Neural cell (in vitro differentiated cells): ENCODE measurements around the gene CHST11. TPM values are rescaled to one million over a fixed set of nuclear protein-coding genes. Genes with fewer than 3 reads are reported as not detected.
"Not testable (repeated sequence)": the region's sequence is repeated elsewhere in the genome, so short reads cannot be mapped to it uniquely, and the experiment has no call there.

Experiments used
- H2AFZ ChIP-seq: fragments of 200-600, 300-800 bp; sonication (generic), shearing (Covaris generic); 2 replicates; pipeline ENCODE4 v1.6.0; 2014; ENCODE audit warnings: low read depth, mild to moderate bottlenecking, antibody characterized with exemption, low read length, moderate library complexity
- H3F3A ChIP-seq: fragments of 200-600 bp; shearing (Covaris generic); 2 replicates; pipeline ENCODE4 v1.6.1; 2016; ENCODE audit warnings: mild to moderate bottlenecking, moderate library complexity, mixed read lengths, antibody characterized with exemption, low read length; ENCODE audit not compliant: insufficient read depth, poor library complexity, severe bottlenecking
- H3K27ac ChIP-seq: fragments of 200-600, 300-800 bp; sonication (generic), shearing (Covaris generic); 2 replicates; pipeline ENCODE4 v1.5.1; 2014; ENCODE audit warnings: mild to moderate bottlenecking, low read length, moderate library complexity
- H3K27me3 ChIP-seq: fragments of 300-800, 200-600 bp; sonication (generic), shearing (Covaris generic); 2 replicates; pipeline ENCODE4 v1.6.0; 2014; ENCODE audit warnings: mild to moderate bottlenecking, low read depth, low read length, moderate library complexity; ENCODE audit not compliant: insufficient read depth
- H3K36me3 ChIP-seq: fragments of 300-800, 200-600 bp; sonication (generic), shearing (Covaris generic); 2 replicates; pipeline ENCODE4 v1.5.1; 2014; ENCODE audit warnings: mild to moderate bottlenecking, antibody characterized with exemption, low read length, moderate library complexity; ENCODE audit not compliant: insufficient read depth
- H3K4me2 ChIP-seq: fragments of 300-800, 200-600 bp; sonication (generic), shearing (Covaris generic); 2 replicates; pipeline ENCODE4 v1.6.0; 2014; ENCODE audit warnings: mild to moderate bottlenecking, low read length
- H3K4me3 ChIP-seq: fragments of 300-800, 200-600 bp; sonication (generic), shearing (Covaris generic); 2 replicates; pipeline ENCODE4 v1.5.1; 2014; ENCODE audit warnings: mild to moderate bottlenecking, low read length, moderate library complexity
- H3K79me2 ChIP-seq: fragments of 200-600 bp; shearing (Covaris generic); replicated peaks from 2 replicates; pipeline ENCODE4 v1.6.0; 2014; ENCODE audit warnings: mild to moderate bottlenecking, low read length, moderate library complexity; ENCODE audit not compliant: insufficient read depth
- H3K9ac ChIP-seq: fragments of 300-800, 200-600 bp; sonication (generic), shearing (Covaris generic); 2 replicates; pipeline ENCODE4 v1.6.1; 2016; ENCODE audit warnings: mild to moderate bottlenecking, low read length, mixed read lengths
- H3K9me2 ChIP-seq: fragments of 200-600 bp; shearing (Covaris generic); 2 replicates; pipeline ENCODE4 v1.6.1; 2016; ENCODE audit warnings: mild to moderate bottlenecking, low read length, mixed read lengths; ENCODE audit not compliant: insufficient read depth
- H3K9me3 ChIP-seq: fragments of 200-600, 300-800 bp; sonication (generic), shearing (Covaris generic); 2 replicates; pipeline ENCODE4 v1.6.1; 2016; ENCODE audit warnings: mild to moderate bottlenecking, mixed run types, low read length, moderate library complexity, mixed read lengths
- H4K20me1 ChIP-seq: fragments of 200-600 bp; shearing (Covaris generic); 2 replicates; pipeline ENCODE4 v1.6.1; 2016; ENCODE audit warnings: mild to moderate bottlenecking, mixed run types; ENCODE audit not compliant: insufficient read depth
- EP300 ChIP-seq: fragments of 450-650 bp; conservative IDR thresholded peaks from 2 replicates; pipeline ENCODE4 v1.6.1; 2014; ENCODE audit warnings: antibody characterized with exemption, mild to moderate bottlenecking, moderate library complexity; ENCODE audit not compliant: poor library complexity, severe bottlenecking
- EZH2 ChIP-seq: fragments of 200-600, 300-800 bp; shearing (Covaris generic), sonication (generic); IDR thresholded peaks from 2 replicates; pipeline ENCODE4 v1.6.1; 2014; ENCODE audit warnings: antibody characterized with exemption, low read length, borderline replicate concordance, mild to moderate bottlenecking; ENCODE audit not compliant: insufficient read depth, poor library complexity, severe bottlenecking
- MXI1 ChIP-seq: fragments of 450-650 bp; conservative IDR thresholded peaks from 2 replicates; pipeline ENCODE4 v1.6.1; 2014; ENCODE audit warnings: antibody characterized with exemption, mild to moderate bottlenecking; ENCODE audit not compliant: poor library complexity, severe bottlenecking
- POLR2AphosphoS5 ChIP-seq: IDR thresholded peaks from 2 replicates; pipeline ENCODE4 v1.6.1; 2012
- RAD21 ChIP-seq: fragments of 450-650 bp; conservative IDR thresholded peaks from 2 replicates; pipeline ENCODE4 v1.6.1; 2014; ENCODE audit warnings: antibody characterized with exemption, mild to moderate bottlenecking, moderate library complexity
- SMC3 ChIP-seq: fragments of 450-650 bp; conservative IDR thresholded peaks from 2 replicates; pipeline ENCODE4 v1.6.1; 2014; ENCODE audit warnings: antibody characterized with exemption, mild to moderate bottlenecking, moderate library complexity; ENCODE audit not compliant: poor library complexity
- TAF1 ChIP-seq: IDR thresholded peaks from 2 replicates; pipeline ENCODE4 v1.6.1; 2012; ENCODE audit warnings: low read depth
- polyA plus RNA-seq: library from polyadenylated mRNA; depleted of rRNA; stranded (reverse); fragments of >200 nt; gene quantifications from 2 replicates; pipeline ENCODE4 v1.2.3, GENCODE V29; 2014
- TF ChIP-seq, protein P1 (sequence below): IDR thresholded peaks from 2 replicates; pipeline ENCODE4 v1.6.1; 2012; ENCODE audit warnings: borderline replicate concordance
- TF ChIP-seq, protein P2 (sequence below): fragments of 450-650 bp; IDR thresholded peaks from 2 replicates; pipeline ENCODE4 v1.5.1; 2014; ENCODE audit warnings: antibody characterized with exemption, mild to moderate bottlenecking, moderate library complexity; ENCODE audit not compliant: poor library complexity, severe bottlenecking

The CHST11 gene
- polyA plus RNA-seq, 1 donor from 2014 or later = 15.0 TPM

DNA sequence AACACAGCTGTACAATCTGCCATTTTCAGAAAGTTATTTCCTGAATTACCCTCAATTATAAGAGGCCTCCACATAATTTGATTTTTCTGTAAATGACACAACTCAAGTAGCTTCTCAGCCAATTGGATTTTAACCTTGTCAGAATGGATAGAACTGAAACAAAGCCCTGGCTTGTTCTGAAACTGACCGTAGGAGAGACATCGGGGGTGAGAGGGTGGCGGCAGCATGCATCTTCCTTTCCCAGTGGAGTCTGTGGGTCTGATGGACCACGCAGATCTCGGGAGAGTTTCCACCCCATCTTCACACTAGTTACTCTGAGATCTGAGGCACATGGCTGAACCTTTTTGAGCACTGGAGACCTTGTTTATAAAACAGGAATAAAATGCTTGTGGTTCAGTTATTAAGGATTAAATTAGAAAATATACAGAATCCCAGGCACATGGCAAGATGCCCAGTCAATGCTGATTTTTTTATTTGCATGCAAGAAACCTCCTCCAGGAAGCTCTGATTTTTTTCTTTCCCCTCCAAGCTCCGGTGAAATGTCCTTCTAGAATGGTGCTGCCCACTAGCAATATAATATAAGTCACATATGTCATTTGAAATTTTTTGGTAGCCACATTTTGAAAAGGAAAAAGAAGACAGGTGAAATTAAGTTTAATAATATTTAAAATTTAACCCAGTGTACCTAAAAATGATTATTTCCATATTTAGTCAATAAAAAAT, 153.9 kb downstream of the CHST11 start:
- H4K20me1 ChIP-seq = no peaks in the 10 kb centered on the region
- no peak overlapping the region for H2AFZ ChIP-seq
- H3K9me2 ChIP-seq = no peaks in the 10 kb centered on the region
- H3K9me3 ChIP-seq = no peaks in the 10 kb centered on the region
- no peak overlapping the region for H3K9ac ChIP-seq
- H3K36me3 ChIP-seq = no peaks in the 10 kb centered on the region
- H3K27me3 ChIP-seq = no peaks in the 10 kb centered on the region
- H3K4me3 ChIP-seq = no peak overlapping the region
- no peak overlapping the region for H3K27ac ChIP-seq
- H3K79me2 ChIP-seq = no peaks in the 10 kb centered on the region
- no peak for TF ChIP-seq RAD21
- no peak for TF ChIP-seq SMC3
- no peak for TF ChIP-seq EP300
- TF ChIP-seq MXI1 = no peak
- no peak for TF ChIP-seq EZH2
- no peak for TF ChIP-seq POLR2AphosphoS5
- TF ChIP-seq, protein P1, sequence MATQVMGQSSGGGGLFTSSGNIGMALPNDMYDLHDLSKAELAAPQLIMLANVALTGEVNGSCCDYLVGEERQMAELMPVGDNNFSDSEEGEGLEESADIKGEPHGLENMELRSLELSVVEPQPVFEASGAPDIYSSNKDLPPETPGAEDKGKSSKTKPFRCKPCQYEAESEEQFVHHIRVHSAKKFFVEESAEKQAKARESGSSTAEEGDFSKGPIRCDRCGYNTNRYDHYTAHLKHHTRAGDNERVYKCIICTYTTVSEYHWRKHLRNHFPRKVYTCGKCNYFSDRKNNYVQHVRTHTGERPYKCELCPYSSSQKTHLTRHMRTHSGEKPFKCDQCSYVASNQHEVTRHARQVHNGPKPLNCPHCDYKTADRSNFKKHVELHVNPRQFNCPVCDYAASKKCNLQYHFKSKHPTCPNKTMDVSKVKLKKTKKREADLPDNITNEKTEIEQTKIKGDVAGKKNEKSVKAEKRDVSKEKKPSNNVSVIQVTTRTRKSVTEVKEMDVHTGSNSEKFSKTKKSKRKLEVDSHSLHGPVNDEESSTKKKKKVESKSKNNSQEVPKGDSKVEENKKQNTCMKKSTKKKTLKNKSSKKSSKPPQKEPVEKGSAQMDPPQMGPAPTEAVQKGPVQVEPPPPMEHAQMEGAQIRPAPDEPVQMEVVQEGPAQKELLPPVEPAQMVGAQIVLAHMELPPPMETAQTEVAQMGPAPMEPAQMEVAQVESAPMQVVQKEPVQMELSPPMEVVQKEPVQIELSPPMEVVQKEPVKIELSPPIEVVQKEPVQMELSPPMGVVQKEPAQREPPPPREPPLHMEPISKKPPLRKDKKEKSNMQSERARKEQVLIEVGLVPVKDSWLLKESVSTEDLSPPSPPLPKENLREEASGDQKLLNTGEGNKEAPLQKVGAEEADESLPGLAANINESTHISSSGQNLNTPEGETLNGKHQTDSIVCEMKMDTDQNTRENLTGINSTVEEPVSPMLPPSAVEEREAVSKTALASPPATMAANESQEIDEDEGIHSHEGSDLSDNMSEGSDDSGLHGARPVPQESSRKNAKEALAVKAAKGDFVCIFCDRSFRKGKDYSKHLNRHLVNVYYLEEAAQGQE = no peak
- TF ChIP-seq TAF1 = no peak
- TF ChIP-seq, protein P2, sequence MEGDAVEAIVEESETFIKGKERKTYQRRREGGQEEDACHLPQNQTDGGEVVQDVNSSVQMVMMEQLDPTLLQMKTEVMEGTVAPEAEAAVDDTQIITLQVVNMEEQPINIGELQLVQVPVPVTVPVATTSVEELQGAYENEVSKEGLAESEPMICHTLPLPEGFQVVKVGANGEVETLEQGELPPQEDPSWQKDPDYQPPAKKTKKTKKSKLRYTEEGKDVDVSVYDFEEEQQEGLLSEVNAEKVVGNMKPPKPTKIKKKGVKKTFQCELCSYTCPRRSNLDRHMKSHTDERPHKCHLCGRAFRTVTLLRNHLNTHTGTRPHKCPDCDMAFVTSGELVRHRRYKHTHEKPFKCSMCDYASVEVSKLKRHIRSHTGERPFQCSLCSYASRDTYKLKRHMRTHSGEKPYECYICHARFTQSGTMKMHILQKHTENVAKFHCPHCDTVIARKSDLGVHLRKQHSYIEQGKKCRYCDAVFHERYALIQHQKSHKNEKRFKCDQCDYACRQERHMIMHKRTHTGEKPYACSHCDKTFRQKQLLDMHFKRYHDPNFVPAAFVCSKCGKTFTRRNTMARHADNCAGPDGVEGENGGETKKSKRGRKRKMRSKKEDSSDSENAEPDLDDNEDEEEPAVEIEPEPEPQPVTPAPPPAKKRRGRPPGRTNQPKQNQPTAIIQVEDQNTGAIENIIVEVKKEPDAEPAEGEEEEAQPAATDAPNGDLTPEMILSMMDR = no peak
- no peak overlapping the region for H3K4me2 ChIP-seq
- H3F3A ChIP-seq = no peaks in the 10 kb centered on the region

DNA sequence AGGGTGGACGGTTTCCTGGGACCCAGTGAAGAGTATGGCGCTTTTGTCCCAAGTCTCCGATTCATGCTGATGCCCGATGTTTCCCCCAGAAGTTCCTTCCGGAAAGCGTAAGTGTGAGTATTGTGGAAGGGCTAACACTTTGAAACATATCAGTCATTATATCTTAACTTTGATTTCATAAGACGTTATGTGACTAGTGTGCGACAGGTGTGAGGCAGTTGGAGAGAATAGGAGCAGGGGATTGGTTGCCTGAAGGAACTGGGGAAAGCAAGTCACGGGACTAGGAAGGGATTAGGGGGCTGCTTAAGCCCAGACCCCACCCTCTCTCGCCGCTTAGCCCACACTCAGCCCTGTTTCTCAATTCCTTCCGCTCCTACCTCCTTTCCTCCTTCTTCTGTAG, 154.9 kb downstream of the CHST11 start:
- H3K9ac ChIP-seq = no peak overlapping the region
- no peak overlapping the region for H2AFZ ChIP-seq
- H3K4me3 ChIP-seq = no peak overlapping the region
- H3K4me2 ChIP-seq = no peak overlapping the region
- H3K79me2 ChIP-seq = no peaks in the 10 kb centered on the region
- TF ChIP-seq EP300 = no peak
- TF ChIP-seq SMC3 = no peak
- TF ChIP-seq EZH2 = no peak
- no peak for TF ChIP-seq TAF1
- no peak for TF ChIP-seq RAD21
- TF ChIP-seq POLR2AphosphoS5 = no peak
- no peak for TF ChIP-seq MXI1
- TF ChIP-seq, protein P1 = no peak
- TF ChIP-seq, protein P2 = no peak
- no peak overlapping the region for H3K27ac ChIP-seq
- no peaks in the 10 kb centered on the region for H3K36me3 ChIP-seq
- no peaks in the 10 kb centered on the region for H3K27me3 ChIP-seq
- H3K9me3 ChIP-seq = no peaks in the 10 kb centered on the region
- H3K9me2 ChIP-seq = no peaks in the 10 kb centered on the region
- no peaks in the 10 kb centered on the region for H4K20me1 ChIP-seq
- H3F3A ChIP-seq = no peaks in the 10 kb centered on the region

DNA sequence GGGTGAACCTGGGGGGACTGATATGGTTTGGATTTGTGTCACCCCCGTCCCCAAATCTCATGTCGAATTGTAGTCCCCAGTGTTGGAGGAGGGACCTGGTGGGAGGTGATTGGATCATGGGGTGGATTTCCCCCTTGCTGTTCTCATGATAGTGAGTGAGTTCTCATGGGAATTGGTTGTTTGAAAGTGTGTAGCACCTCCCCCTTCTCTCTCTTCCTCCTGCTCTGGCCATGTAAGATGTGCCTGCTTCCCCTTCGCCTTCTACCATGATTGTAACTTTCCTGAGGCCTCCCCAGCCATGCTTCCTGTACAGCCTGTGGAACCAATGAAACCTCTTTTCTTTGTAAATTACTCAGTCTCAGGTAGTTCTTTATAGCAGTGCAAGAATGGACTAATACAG, 156.6 kb downstream of the CHST11 start:
- not testable (repeated sequence) for H3K4me3 ChIP-seq, H3K4me2 ChIP-seq, H2AFZ ChIP-seq, H3K36me3 ChIP-seq, H3K79me2 ChIP-seq, H3K27me3 ChIP-seq, H3K9me3 ChIP-seq, H3K9ac ChIP-seq, H4K20me1 ChIP-seq, H3F3A ChIP-seq, H3K27ac ChIP-seq, H3K9me2 ChIP-seq
